ENCODE measurements around the gene MYCBP2.

DNA sequence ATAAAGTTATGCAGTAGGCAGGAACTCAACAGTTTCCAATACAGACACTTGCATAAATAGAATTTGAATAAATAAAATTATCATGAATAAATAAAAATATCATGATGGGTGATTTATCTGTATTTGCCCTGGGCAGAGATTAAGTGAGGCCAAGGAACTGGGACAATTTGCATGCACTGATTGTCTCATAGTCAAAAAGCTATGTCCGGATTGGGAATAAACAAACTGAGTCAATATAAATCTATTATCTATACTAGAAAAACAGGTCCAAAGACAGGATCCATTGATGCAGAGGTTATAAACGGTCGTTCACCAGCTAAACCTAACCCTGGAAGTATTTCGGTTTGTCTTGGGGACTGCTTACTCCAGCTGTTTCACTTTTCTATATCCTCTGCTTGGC lies 273.7 kb downstream of the MYCBP2 start:
- TF ChIP-seq, protein P1, sequence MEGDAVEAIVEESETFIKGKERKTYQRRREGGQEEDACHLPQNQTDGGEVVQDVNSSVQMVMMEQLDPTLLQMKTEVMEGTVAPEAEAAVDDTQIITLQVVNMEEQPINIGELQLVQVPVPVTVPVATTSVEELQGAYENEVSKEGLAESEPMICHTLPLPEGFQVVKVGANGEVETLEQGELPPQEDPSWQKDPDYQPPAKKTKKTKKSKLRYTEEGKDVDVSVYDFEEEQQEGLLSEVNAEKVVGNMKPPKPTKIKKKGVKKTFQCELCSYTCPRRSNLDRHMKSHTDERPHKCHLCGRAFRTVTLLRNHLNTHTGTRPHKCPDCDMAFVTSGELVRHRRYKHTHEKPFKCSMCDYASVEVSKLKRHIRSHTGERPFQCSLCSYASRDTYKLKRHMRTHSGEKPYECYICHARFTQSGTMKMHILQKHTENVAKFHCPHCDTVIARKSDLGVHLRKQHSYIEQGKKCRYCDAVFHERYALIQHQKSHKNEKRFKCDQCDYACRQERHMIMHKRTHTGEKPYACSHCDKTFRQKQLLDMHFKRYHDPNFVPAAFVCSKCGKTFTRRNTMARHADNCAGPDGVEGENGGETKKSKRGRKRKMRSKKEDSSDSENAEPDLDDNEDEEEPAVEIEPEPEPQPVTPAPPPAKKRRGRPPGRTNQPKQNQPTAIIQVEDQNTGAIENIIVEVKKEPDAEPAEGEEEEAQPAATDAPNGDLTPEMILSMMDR (IDR thresholded peaks at IDR 0.05) = no peak
- no peak for TF ChIP-seq POLR2A (IDR thresholded peaks at IDR 0.05)
